Measurements from ENCODE around the gene PARP9. TPM values are rescaled to one million over a fixed set of nuclear protein-coding genes. Genes with fewer than 3 reads are reported as not detected.

PARP9 gene
- total and polyA plus RNA-seq, 2 of the 8 experiments (the other 6 are each of a cell fraction or from before 2014, with no cell fraction given): 3.7 to 4.5 TPM

GRCh38 chr3:122508135-122508914 is 55.8 kb downstream of the PARP9 start:
- no peaks in the 10 kb centered on the region for H3K36me3 ChIP-seq (ENCODE audit: control insufficient read depth in 2 of 4, insufficient read depth in 4 of 4, low read length in 3 of 4)
- FAIRE-seq: no peak
- WGBS, 2 experiments (ENCODE audit: extremely low coverage in 1 of 2, insufficient coverage in 1 of 2, insufficient read length in 1 of 2, insufficient replicate concordance in 2 of 2, low coverage in 1 of 2, low lambda C conversion rate in 2 of 2, missing lambda C conversion rate in 1 of 2): 88% methylated on average over 2 of the region's 2 CpGs; no CpG with 5 or more reads in 1 of the 2 experiments
- H3K18ac ChIP-seq (ENCODE audit: extremely low read depth, low read length): no peak overlapping the region
- H3K4ac ChIP-seq (replicated peaks; ENCODE audit: insufficient read length, low read depth, low read length): no peak overlapping the region
- DNase-seq (ENCODE audit: low read depth in 1 of 2, low spot score in 2 of 2): no peak
- H4K20me1 ChIP-seq (replicated peaks in 1 of 2; ENCODE audit: control insufficient read depth in 1 of 2, insufficient read depth in 2 of 2, low read length in 2 of 2): peaks cover 9 to 13% of the 10 kb centered on the region in 2 experiments
- no peak overlapping the region for H2BK15ac ChIP-seq (ENCODE audit: low read length)
- no peak overlapping the region for H4K8ac ChIP-seq (ENCODE audit: extremely low read depth, insufficient read depth, low read length)
- H3K79me2 ChIP-seq (ENCODE audit: control insufficient read depth in 1 of 2, insufficient read depth in 2 of 2, low read length in 2 of 2): peaks cover 18 to 99% of the 10 kb centered on the region in 2 experiments; a peak in 3 of 4 replicates
- ChIA-PET CTCF (ENCODE audit: partially characterized antibody) (interaction anchor here (0.6 to 2.0 kb wide), 5 partner anchors 9 to 171 kb away, joined by 3 to 6 read pairs (median 3); no protein-coding TSS in a partner anchor), POLR2A (ENCODE audit: partially characterized antibody) (interaction anchor here (0.7 to 0.8 kb wide), 2 partner anchors 12 to 58 kb away, joined by 3 read pairs; no protein-coding TSS in a partner anchor)
- no peak overlapping the region for H3K9ac ChIP-seq (replicated peaks in 1 of 4; ENCODE audit: extremely low read depth in 1 of 4, low read depth in 3 of 4, low read length in 3 of 4)
- TF ChIP-seq EGR1 (IDR thresholded peaks at IDR 0.05; ENCODE audit: borderline replicate concordance, low read depth, low read length) (no peak), POLR2AphosphoS5 (IDR thresholded peaks at IDR 0.05; ENCODE audit: low read depth, low read length) (no peak), SAP30 (IDR thresholded peaks at IDR 0.05; ENCODE audit: insufficient read depth, insufficient replicate concordance, low read length) (no peak)
- H2BK120ac ChIP-seq (replicated peaks; ENCODE audit: low read depth, low read length): no peak overlapping the region
- H2AFZ ChIP-seq (ENCODE audit: low read length): no peak overlapping the region
- peaks cover 5% of the 10 kb centered on the region for H3K79me1 ChIP-seq (ENCODE audit: low read depth, low read length)
- H2AK5ac ChIP-seq (ENCODE audit: low read depth, low read length): no peak overlapping the region
- no peaks in the 10 kb centered on the region for H3K9me3 ChIP-seq (ENCODE audit: insufficient read depth in 2 of 2, low read depth in 1 of 2, low read length in 1 of 2)
- no peak overlapping the region for H4K5ac ChIP-seq (ENCODE audit: insufficient read length, low read depth, low read length)
- no peak overlapping the region for H2BK12ac ChIP-seq (ENCODE audit: low read depth, low read length)
- peaks cover 0 to 8% (median 4%) of the 10 kb centered on the region in 4 experiments; a peak in 5 of 7 replicates for H3K4me1 ChIP-seq (replicated peaks in 1 of 4; ENCODE audit: control insufficient read depth in 3 of 4, insufficient read depth in 4 of 4, low read length in 3 of 4)
- H2BK5ac ChIP-seq (ENCODE audit: low read depth, low read length): no peak overlapping the region
- no peak overlapping the region for H3K4me2 ChIP-seq (ENCODE audit: insufficient read depth in 1 of 2, low read depth in 2 of 2, low read length in 2 of 2)
- H4K91ac ChIP-seq (replicated peaks; ENCODE audit: insufficient read length, low read length): no peak overlapping the region
- H3K4me3 ChIP-seq (ENCODE audit: extremely low read depth in 1 of 4, insufficient read depth in 2 of 4, low read depth in 3 of 4, low read length in 4 of 4): no peak overlapping the region
- H3K56ac ChIP-seq (replicated peaks; ENCODE audit: insufficient read length, low read depth, low read length): no peak overlapping the region
- H3K27ac ChIP-seq (ENCODE audit: low read depth, low read length): no peak overlapping the region
- H3K23ac ChIP-seq (ENCODE audit: insufficient read length): no peak overlapping the region
- H3K27me3 ChIP-seq (replicated peaks in 1 of 4; ENCODE audit: control insufficient read depth in 3 of 4, extremely low read depth in 1 of 4, insufficient read depth in 3 of 4, low read length in 3 of 4): no peaks in the 10 kb centered on the region
- no peaks in the 10 kb centered on the region for H3K23me2 ChIP-seq (ENCODE audit: low read depth, low read length)
- H2BK20ac ChIP-seq (ENCODE audit: low read length): no peak overlapping the region
- no peak overlapping the region for H3K14ac ChIP-seq (ENCODE audit: insufficient read length)
